Fibroblast of lung (primary cell): ENCODE data around the gene PLEKHG4B. TPM values are rescaled to one million over a fixed set of nuclear protein-coding genes. Genes with fewer than 3 reads are reported as not detected.
"Not testable (repeated sequence)": the region's sequence is repeated elsewhere in the genome, so short reads cannot be mapped to it uniquely, and the experiment has no call there.

Source experiments
- DNase-seq, 2 donors: peaks; one replicate each; pipeline versions ENCODE4 v3.0.0 to v3.0.0-alpha.2; 2010; ENCODE audit warnings: low read depth in 2 of 2
- H2AFZ ChIP-seq: 2 replicates; pipeline ENCODE4 v1.5.1; 2012; ENCODE audit warnings: low read length, control low read depth, inconsistent platforms
- H3K27ac ChIP-seq: 2 replicates; pipeline ENCODE4 v1.5.1; 2011; ENCODE audit warnings: low read length, control low read depth; ENCODE audit not compliant: insufficient read depth
- H3K27me3 ChIP-seq: 2 replicates; pipeline ENCODE4 v1.5.1; 2011; ENCODE audit warnings: mild to moderate bottlenecking, low read length; ENCODE audit not compliant: control insufficient read depth, insufficient read depth
- H3K36me3 ChIP-seq: 2 replicates; pipeline ENCODE4 v1.5.1; 2011; ENCODE audit warnings: low read length; ENCODE audit not compliant: control insufficient read depth, insufficient read depth
- H3K4me1 ChIP-seq: 2 replicates; pipeline ENCODE4 v1.5.1; 2011; ENCODE audit warnings: low read length; ENCODE audit not compliant: control insufficient read depth, insufficient read depth; ENCODE audit errors: extremely low read depth
- H3K4me2 ChIP-seq: 2 replicates; pipeline ENCODE4 v1.5.1; 2011; ENCODE audit warnings: low read length, control low read depth; ENCODE audit not compliant: insufficient read depth; ENCODE audit errors: extremely low read depth
- H3K4me3 ChIP-seq, 4 experiments: fragments of 200-600 bp in 1 of 4; sonication (generic) in 1 of 4; replicated peaks in 1 of 4; 2 replicates each; pipeline ENCODE4 v1.5.1; 2011 to 2016; ENCODE audit warnings: low read length in 4 of 4, low read depth in 3 of 4, mild to moderate bottlenecking in 3 of 4, control low read depth in 2 of 4, inconsistent platforms in 1 of 4, mixed read lengths in 1 of 4; ENCODE audit not compliant: insufficient read depth in 1 of 4; ENCODE audit errors: control extremely low read depth in 1 of 4
- H3K79me2 ChIP-seq: 2 replicates; pipeline ENCODE4 v1.5.1; 2012; ENCODE audit warnings: mild to moderate bottlenecking, low read length, inconsistent platforms; ENCODE audit not compliant: control insufficient read depth, insufficient read depth
- H3K9ac ChIP-seq: 2 replicates; pipeline ENCODE4 v1.5.1; 2011; ENCODE audit warnings: mild to moderate bottlenecking, low read length, control low read depth; ENCODE audit not compliant: insufficient read depth
- H3K9me3 ChIP-seq: 2 replicates; pipeline ENCODE4 v1.5.1; 2012; ENCODE audit warnings: low read depth, low read length; ENCODE audit not compliant: control insufficient read depth, insufficient read depth
- H4K20me1 ChIP-seq: 2 replicates; pipeline ENCODE4 v1.5.1; 2011; ENCODE audit warnings: low read length; ENCODE audit not compliant: control insufficient read depth, insufficient read depth; ENCODE audit errors: extremely low read depth
- CTCF ChIP-seq, 2 donors: IDR thresholded peaks in 1 of 2; conservative IDR thresholded peaks in 1 of 2; 1 replicate in 1 of 2; 2 replicates in 1 of 2; pipeline ENCODE4 v1.5.1; 2011 to 2012; ENCODE audit warnings: low read length in 2 of 2, control low read depth in 1 of 2, inconsistent platforms in 1 of 2, low read depth in 1 of 2, mild to moderate bottlenecking in 1 of 2
- EZH2 ChIP-seq: IDR thresholded peaks from 2 replicates; pipeline ENCODE4 v1.5.1; 2012; ENCODE audit warnings: low read length, control low read depth, mild to moderate bottlenecking; ENCODE audit errors: missing control alignments
- polyA plus RNA-seq, 2 donors: library from polyadenylated mRNA; depleted of rRNA in 1 of 2; stranded (reverse) in 1 of 2; unstranded in 1 of 2; fragments of >200 nt; gene quantifications; 2 replicates each; pipeline ENCODE4 v1.2.1, GENCODE V29; 2011 to 2012; ENCODE audit warnings: missing spikeins in 1 of 2
- total RNA-seq: library from RNA; depleted of rRNA; stranded (reverse); fragments of >200 nt; gene quantifications from 2 replicates; pipeline ENCODE4 v1.2.1, GENCODE V29; 2014

The PLEKHG4B gene
- total and polyA plus RNA-seq, 2 donors (not counting 1 experiment from before 2014, with no cell fraction given): under 0.01 to 0.08 TPM

- peaks cover 6% of the 10 kb centered on the region for H3K4me1 ChIP-seq
- peaks cover 38% of the 10 kb centered on the region for H3K79me2 ChIP-seq
- no peak overlapping the region for H3K9ac ChIP-seq
- no peak for DNase-seq
- H4K20me1 ChIP-seq: no peaks in the 10 kb centered on the region
- no peak for TF ChIP-seq CTCF (conservative IDR thresholded peaks at IDR 0.05 in 1 of 2, IDR thresholded peaks at IDR 0.05 in 1 of 2; ENCODE audit: low read depth in 1 of 2, low read length in 2 of 2)
- no peak for TF ChIP-seq EZH2
- no peak overlapping the region for H3K4me3 ChIP-seq
- H3K36me3 ChIP-seq: peaks cover 12% of the 10 kb centered on the region
- no peaks in the 10 kb centered on the region for H3K27me3 ChIP-seq
- H3K9me3 ChIP-seq: no peaks in the 10 kb centered on the region
- no peak overlapping the region for H2AFZ ChIP-seq
- no peak overlapping the region for H3K27ac ChIP-seq
- no peak overlapping the region for H3K4me2 ChIP-seq
These were observed 133.4 kb downstream of the PLEKHG4B start for GRCh38 chr5:225334-225733.

- not testable (repeated sequence) for H2AFZ ChIP-seq, H3K9me3 ChIP-seq, H3K4me3 ChIP-seq, H3K27ac ChIP-seq, H3K4me1 ChIP-seq, H4K20me1 ChIP-seq, DNase-seq, H3K27me3 ChIP-seq, H3K9ac ChIP-seq, H3K4me2 ChIP-seq
- Histone ChIP-seq H3K79me2 (peaks cover 19% of the 10 kb centered on the region), H3K36me3 (peaks cover 13% of the 10 kb centered on the region)
These were observed 135.4 kb downstream of the PLEKHG4B start for GRCh38 chr5:227375-227774.

- TF ChIP-seq EZH2 (no peak), CTCF (conservative IDR thresholded peaks at IDR 0.05 in 1 of 2, IDR thresholded peaks at IDR 0.05 in 1 of 2; ENCODE audit: low read depth in 1 of 2, low read length in 2 of 2) (no peak)
- H3K36me3 ChIP-seq: peaks cover 13% of the 10 kb centered on the region
These were observed 136.9 kb downstream of the PLEKHG4B start for GRCh38 chr5:228886-229285.

More at GRCh38 chr5:228886-229285, 136.9 kb downstream of the PLEKHG4B start:
- no peak for DNase-seq
- Histone ChIP-seq H3K27ac (no peak overlapping the region), H3K4me3 (no peak overlapping the region), H4K20me1 (no peaks in the 10 kb centered on the region), H3K79me2 (peaks cover 6% of the 10 kb centered on the region), H3K27me3 (no peaks in the 10 kb centered on the region), H3K9ac (no peak overlapping the region), H3K4me1 (no peaks in the 10 kb centered on the region), H3K4me2 (no peak overlapping the region), H2AFZ (no peak overlapping the region), H3K9me3 (no peaks in the 10 kb centered on the region)
